Panc1 (cell line): ENCODE measurements around the gene SPATA20. TPM values are rescaled to one million over a fixed set of nuclear protein-coding genes. Genes with fewer than 3 reads are reported as not detected.

Experiments
- ATAC-seq: fragments of 200-7000 bp; cut with Tn5 transposase; 2 replicates; pipeline ENCODE4 v1.9.1; 2020; ENCODE audit warnings: mild to moderate bottlenecking, moderate library complexity
- BruUV-seq: library from RNA; stranded (reverse); fragments of 400-500 nt; replicated peaks from 2 replicates; lab custom pipeline; 2021; lab: Mats Ljungman, UMichigan
- CTCF ChIA-PET: fragments of 300-600 bp; sonication (Branson Sonifier 250); formaldehyde crosslinking; loops from one replicate; lab custom pipeline; 2022; ENCODE audit warnings: antibody characterized with exemption; lab: Charles Lee
- POLR2A ChIA-PET: fragments of 300-600 bp; sonication (Branson Sonifier 250); formaldehyde crosslinking; loops from one replicate; lab custom pipeline; 2022; ENCODE audit warnings: antibody characterized with exemption; lab: Charles Lee
- DNase-seq: peaks from one replicate; pipeline ENCODE4 v3.0.0-alpha.2; 2010; ENCODE audit warnings: low read depth, low spot score
- H3K27ac ChIP-seq: 2 replicates; pipeline ENCODE4 v1.5.1; 2011; ENCODE audit warnings: mild to moderate bottlenecking, low read length, inconsistent platforms
- H3K27me3 ChIP-seq: fragments of 200-500 bp; sonication (Bioruptor generic); 2 replicates; pipeline ENCODE4 v1.6.0; 2014; ENCODE audit warnings: low read length, inconsistent platforms; ENCODE audit not compliant: control insufficient read depth, insufficient read depth
- H3K36me3 ChIP-seq: fragments of 200-500 bp; sonication (Bioruptor generic); 2 replicates; pipeline ENCODE4 v1.5.1; 2014; ENCODE audit warnings: inconsistent platforms, mild to moderate bottlenecking, low read length, moderate library complexity; ENCODE audit not compliant: control insufficient read depth, insufficient read depth
- H3K4me1 ChIP-seq: 2 replicates; pipeline ENCODE4 v1.5.1; 2011; ENCODE audit warnings: inconsistent platforms, mild to moderate bottlenecking, low read length, moderate library complexity; ENCODE audit not compliant: control insufficient read depth, insufficient read depth
- H3K4me3 ChIP-seq, 2 experiments: 2 replicates each; pipeline ENCODE4 v1.5.1; 2011 to 2012; ENCODE audit warnings: low read depth in 2 of 2, low read length in 2 of 2, mild to moderate bottlenecking in 2 of 2, inconsistent platforms in 1 of 2, moderate library complexity in 1 of 2
- H3K9me3 ChIP-seq: fragments of 200-500 bp; sonication (Bioruptor generic); 2 replicates; pipeline ENCODE4 v1.5.1; 2014; ENCODE audit warnings: low read depth, mild to moderate bottlenecking, inconsistent platforms, low read length, moderate library complexity; ENCODE audit not compliant: control insufficient read depth, insufficient read depth
- POLR2AphosphoS5 ChIP-seq: IDR thresholded peaks from 2 replicates; pipeline ENCODE4 v1.6.1; 2012; ENCODE audit warnings: mild to moderate bottlenecking, low read depth, low read length, moderate library complexity
- SIN3A ChIP-seq: IDR thresholded peaks from 2 replicates; pipeline ENCODE4 v1.6.1; 2012; ENCODE audit warnings: low read depth, mild to moderate bottlenecking, low read length, moderate library complexity, borderline replicate concordance; ENCODE audit not compliant: insufficient read depth
- TCF7L2 ChIP-seq: IDR thresholded peaks from 2 replicates; pipeline ENCODE4 v1.6.1; 2011; ENCODE audit warnings: mild to moderate bottlenecking, low read depth, low read length, inconsistent platforms
- in situ Hi-C: cut with HindIII; loops from 2 replicates; pipeline ENCODE4 v1.10.0; 2016; ENCODE audit warnings: low sequenced_read_pairs, low pct_unique_long_range_greater_than_20kb
- intact Hi-C: fragments of 100-400 bp; cut with micrococcal nuclease; formaldehyde crosslinking; loops from one replicate; pipeline ENCODE4 v1.10.0; 2022; ENCODE audit not compliant: unreplicated experiment
- total RNA-seq: library from RNA; stranded (reverse); gene quantifications from one replicate; pipeline ENCODE4 v1.2.1, GENCODE V29; 2021; ENCODE audit not compliant: unreplicated experiment
- TF ChIP-seq, protein P1 (sequence below): fragments of 450-650 bp; IDR thresholded peaks from 2 replicates; pipeline ENCODE4 v1.5.1; 2017; ENCODE audit warnings: mild to moderate bottlenecking
- TF ChIP-seq, protein P2 (sequence below), 2 experiments: IDR thresholded peaks; 2 replicates each; pipeline ENCODE4 v1.6.1; 2011 to 2012; ENCODE audit warnings: low read depth in 2 of 2, control low read depth in 1 of 2, low read length in 1 of 2, mild to moderate bottlenecking in 1 of 2, moderate library complexity in 1 of 2; ENCODE audit not compliant: insufficient read depth in 1 of 2

SPATA20 gene
- total RNA-seq, 1 experiment from 2014 or later = 82.2 TPM

DNA sequence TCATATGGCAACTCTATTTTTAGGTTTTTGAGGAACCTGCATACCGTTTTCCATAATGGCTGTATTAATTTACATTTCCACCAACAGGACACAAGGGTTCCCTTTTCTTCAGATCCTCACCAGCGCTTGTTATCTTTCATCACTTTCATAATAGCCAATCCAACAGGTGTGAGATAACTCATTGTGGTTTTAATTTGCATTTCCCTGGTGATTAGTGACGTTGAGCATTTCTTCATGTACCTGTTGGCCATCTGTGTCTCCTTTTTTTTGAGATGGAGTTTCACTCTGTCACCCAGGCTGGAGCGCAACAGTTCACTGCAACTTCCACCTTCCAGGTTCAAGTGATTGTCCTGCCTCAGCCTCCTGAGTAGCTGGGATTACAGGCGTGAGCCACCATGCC lies 51.5 kb downstream of the SPATA20 start:
- H3K36me3 ChIP-seq = no peaks in the 10 kb centered on the region
- no peak overlapping the region for H3K27ac ChIP-seq
- ATAC-seq (no peak), DNase-seq (no peak)
- H3K27me3 ChIP-seq = no peaks in the 10 kb centered on the region
- intact Hi-C loops (no loop called here), in situ Hi-C loops (no loop called here)
- BruUV-seq = no TSS peak
- TF ChIP-seq POLR2AphosphoS5 (no peak), TCF7L2 (no peak), SIN3A (no peak)
- TF ChIP-seq, protein P1, sequence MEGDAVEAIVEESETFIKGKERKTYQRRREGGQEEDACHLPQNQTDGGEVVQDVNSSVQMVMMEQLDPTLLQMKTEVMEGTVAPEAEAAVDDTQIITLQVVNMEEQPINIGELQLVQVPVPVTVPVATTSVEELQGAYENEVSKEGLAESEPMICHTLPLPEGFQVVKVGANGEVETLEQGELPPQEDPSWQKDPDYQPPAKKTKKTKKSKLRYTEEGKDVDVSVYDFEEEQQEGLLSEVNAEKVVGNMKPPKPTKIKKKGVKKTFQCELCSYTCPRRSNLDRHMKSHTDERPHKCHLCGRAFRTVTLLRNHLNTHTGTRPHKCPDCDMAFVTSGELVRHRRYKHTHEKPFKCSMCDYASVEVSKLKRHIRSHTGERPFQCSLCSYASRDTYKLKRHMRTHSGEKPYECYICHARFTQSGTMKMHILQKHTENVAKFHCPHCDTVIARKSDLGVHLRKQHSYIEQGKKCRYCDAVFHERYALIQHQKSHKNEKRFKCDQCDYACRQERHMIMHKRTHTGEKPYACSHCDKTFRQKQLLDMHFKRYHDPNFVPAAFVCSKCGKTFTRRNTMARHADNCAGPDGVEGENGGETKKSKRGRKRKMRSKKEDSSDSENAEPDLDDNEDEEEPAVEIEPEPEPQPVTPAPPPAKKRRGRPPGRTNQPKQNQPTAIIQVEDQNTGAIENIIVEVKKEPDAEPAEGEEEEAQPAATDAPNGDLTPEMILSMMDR = no peak
- TF ChIP-seq, protein P2, sequence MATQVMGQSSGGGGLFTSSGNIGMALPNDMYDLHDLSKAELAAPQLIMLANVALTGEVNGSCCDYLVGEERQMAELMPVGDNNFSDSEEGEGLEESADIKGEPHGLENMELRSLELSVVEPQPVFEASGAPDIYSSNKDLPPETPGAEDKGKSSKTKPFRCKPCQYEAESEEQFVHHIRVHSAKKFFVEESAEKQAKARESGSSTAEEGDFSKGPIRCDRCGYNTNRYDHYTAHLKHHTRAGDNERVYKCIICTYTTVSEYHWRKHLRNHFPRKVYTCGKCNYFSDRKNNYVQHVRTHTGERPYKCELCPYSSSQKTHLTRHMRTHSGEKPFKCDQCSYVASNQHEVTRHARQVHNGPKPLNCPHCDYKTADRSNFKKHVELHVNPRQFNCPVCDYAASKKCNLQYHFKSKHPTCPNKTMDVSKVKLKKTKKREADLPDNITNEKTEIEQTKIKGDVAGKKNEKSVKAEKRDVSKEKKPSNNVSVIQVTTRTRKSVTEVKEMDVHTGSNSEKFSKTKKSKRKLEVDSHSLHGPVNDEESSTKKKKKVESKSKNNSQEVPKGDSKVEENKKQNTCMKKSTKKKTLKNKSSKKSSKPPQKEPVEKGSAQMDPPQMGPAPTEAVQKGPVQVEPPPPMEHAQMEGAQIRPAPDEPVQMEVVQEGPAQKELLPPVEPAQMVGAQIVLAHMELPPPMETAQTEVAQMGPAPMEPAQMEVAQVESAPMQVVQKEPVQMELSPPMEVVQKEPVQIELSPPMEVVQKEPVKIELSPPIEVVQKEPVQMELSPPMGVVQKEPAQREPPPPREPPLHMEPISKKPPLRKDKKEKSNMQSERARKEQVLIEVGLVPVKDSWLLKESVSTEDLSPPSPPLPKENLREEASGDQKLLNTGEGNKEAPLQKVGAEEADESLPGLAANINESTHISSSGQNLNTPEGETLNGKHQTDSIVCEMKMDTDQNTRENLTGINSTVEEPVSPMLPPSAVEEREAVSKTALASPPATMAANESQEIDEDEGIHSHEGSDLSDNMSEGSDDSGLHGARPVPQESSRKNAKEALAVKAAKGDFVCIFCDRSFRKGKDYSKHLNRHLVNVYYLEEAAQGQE (IDR thresholded peaks at IDR 0.05; ENCODE audit: insufficient read depth in 1 of 2, low read depth in 2 of 2, low read length in 1 of 2) = no peak
- no peaks in the 10 kb centered on the region for H3K9me3 ChIP-seq
- H3K4me1 ChIP-seq = 0 out of 2 replicates have a peak, but pooled peaks cover 3% of the 10 kb centered on the region
- ChIA-PET POLR2A (no interaction called here), CTCF (interaction anchor here (1.0 kb wide), 1 partner anchor 25 kb away, joined by 3 read pairs; no protein-coding TSS in a partner anchor)
- no peak overlapping the region for H3K4me3 ChIP-seq

DNA sequence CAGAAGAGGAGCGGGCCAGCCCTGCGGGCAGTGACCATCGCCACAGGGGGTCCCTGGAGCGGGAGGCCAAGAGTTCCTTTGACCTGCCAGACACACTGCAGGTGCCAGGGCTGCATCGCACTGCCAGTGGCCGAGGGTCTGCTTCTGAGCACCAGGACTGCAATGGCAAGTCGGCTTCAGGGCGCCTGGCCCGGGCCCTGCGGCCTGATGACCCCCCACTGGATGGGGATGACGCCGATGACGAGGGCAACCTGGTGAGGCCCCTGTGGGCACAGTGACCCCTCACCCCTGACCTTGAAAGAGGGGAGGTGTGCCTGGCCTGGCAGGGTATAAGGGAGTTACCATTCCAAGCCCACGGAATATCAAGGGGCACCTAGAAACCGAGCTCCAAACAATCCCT lies 52.6 kb downstream of the SPATA20 start:
- ChIA-PET CTCF (interaction anchor here (0.6 to 1.3 kb wide), 5 partner anchors 13 to 86 kb away, joined by 3 to 7 read pairs (median 3); no protein-coding TSS in a partner anchor), POLR2A (interaction anchor here (0.6 kb wide), 1 partner anchor 134 kb away, joined by 3 read pairs; no protein-coding TSS in a partner anchor)
- no peak for DNase-seq
- in situ Hi-C loops (no loop called here), intact Hi-C loops (no loop called here)
- ATAC-seq = no peak
- Histone ChIP-seq H3K27me3 (no peaks in the 10 kb centered on the region), H3K4me1 (peaks cover 8% of the 10 kb centered on the region; the same call in 1 of the 2 replicates), H3K27ac (no peak overlapping the region), H3K36me3 (no peaks in the 10 kb centered on the region), H3K4me3 (no peak overlapping the region), H3K9me3 (no peaks in the 10 kb centered on the region)
- no TSS peak for BruUV-seq
- TF ChIP-seq, protein P1 = no peak
- TF ChIP-seq, protein P2 (IDR thresholded peaks at IDR 0.05; ENCODE audit: insufficient read depth in 1 of 2, low read depth in 2 of 2, low read length in 1 of 2) = no peak
- TF ChIP-seq TCF7L2 = no peak
- no peak for TF ChIP-seq POLR2AphosphoS5
- TF ChIP-seq SIN3A = no peak
